SK-N-SH treated with all-trans-retinoic acid at 6 μM for 48 hours (cell line): Measurements from ENCODE around the gene KLHDC8A.
A peak's percentile ranks its signal among the peaks of the same experiment; 100 is the strongest.

Experiments
- ATAC-seq: fragments of 200-7000 bp; cut with Tn5 transposase; 3 replicates; pipeline ENCODE4 v1.9.1; 2020; ENCODE audit warnings: mild to moderate bottlenecking, moderate library complexity
- BACH2 ChIP-seq: fragments of 250-450 bp; sonication (Bioruptor Pico); IDR thresholded peaks from 2 replicates; pipeline ENCODE4 v1.9.0; 2021; ENCODE audit warnings: mild to moderate bottlenecking, borderline replicate concordance
- CREB5 ChIP-seq: fragments of 250-450 bp; sonication (Bioruptor Pico); IDR thresholded peaks from 2 replicates; pipeline ENCODE4 v1.5.1; 2020; ENCODE audit warnings: low read depth, mild to moderate bottlenecking, moderate library complexity
- CSDC2 ChIP-seq: fragments of 250-450 bp; sonication (Bioruptor Pico); IDR thresholded peaks from 2 replicates; pipeline ENCODE4 v1.5.0; 2020; ENCODE audit warnings: mild to moderate bottlenecking, moderate library complexity
- CSRNP3 ChIP-seq: fragments of 250-450 bp; sonication (Bioruptor Pico); IDR thresholded peaks from 2 replicates; pipeline ENCODE4 v1.5.1; 2021; ENCODE audit warnings: mild to moderate bottlenecking, moderate library complexity
- ESRRG ChIP-seq: fragments of 250-450 bp; sonication (Bioruptor Pico); IDR thresholded peaks from 2 replicates; pipeline ENCODE4 v1.6.1; 2021; ENCODE audit warnings: mild to moderate bottlenecking
- GLIS3 ChIP-seq: fragments of 250-450 bp; sonication (Bioruptor Pico); IDR thresholded peaks from 2 replicates; pipeline ENCODE4 v1.5.0; 2020; ENCODE audit warnings: mild to moderate bottlenecking, moderate library complexity
- ISL1 ChIP-seq: fragments of 250-450 bp; sonication (Bioruptor Pico); IDR thresholded peaks from 2 replicates; pipeline ENCODE4 v2.1.2; 2022; ENCODE audit warnings: mild to moderate bottlenecking, moderate library complexity
- OSR1 ChIP-seq: fragments of 250-450 bp; sonication (Bioruptor Pico); IDR thresholded peaks from 2 replicates; pipeline ENCODE4 v1.8.0; 2022; ENCODE audit warnings: moderate library complexity, mild to moderate bottlenecking, inconsistent platforms
- POU6F1 ChIP-seq: fragments of 250-450 bp; sonication (Bioruptor Pico); IDR thresholded peaks from 2 replicates; pipeline ENCODE4 v1.8.0; 2021; ENCODE audit warnings: low read depth, mild to moderate bottlenecking, moderate library complexity, borderline replicate concordance
- RARB ChIP-seq: fragments of 250-450 bp; sonication (Bioruptor Pico); IDR thresholded peaks from 2 replicates; pipeline ENCODE4 v1.8.0; 2021; ENCODE audit warnings: mild to moderate bottlenecking, moderate library complexity
- SNAI2 ChIP-seq: fragments of 250-450 bp; sonication (Bioruptor Pico); IDR thresholded peaks from 2 replicates; pipeline ENCODE4 v1.5.0; 2020; ENCODE audit warnings: mild to moderate bottlenecking, moderate library complexity
- TCF4 ChIP-seq: fragments of 250-450 bp; sonication (Bioruptor Pico); IDR thresholded peaks from 2 replicates; pipeline ENCODE4 v1.8.0; 2021; ENCODE audit warnings: mild to moderate bottlenecking, moderate library complexity, borderline replicate concordance
- TOX ChIP-seq: fragments of 250-450 bp; sonication (Bioruptor Pico); IDR thresholded peaks from 2 replicates; pipeline ENCODE4 v1.8.0; 2021; ENCODE audit warnings: mild to moderate bottlenecking, moderate library complexity, borderline replicate concordance
- ZC3H10 ChIP-seq: fragments of 250-450 bp; sonication (Bioruptor Pico); IDR thresholded peaks from 2 replicates; pipeline ENCODE4 v1.5.1; 2021; ENCODE audit warnings: mild to moderate bottlenecking, moderate library complexity
- ZFP3 ChIP-seq: fragments of 250-450 bp; sonication (Bioruptor Pico); IDR thresholded peaks from 2 replicates; pipeline ENCODE4 v1.5.0; 2020; ENCODE audit warnings: mild to moderate bottlenecking, moderate library complexity
- ZFP30 ChIP-seq: fragments of 450-650 bp; formaldehyde crosslinking; IDR thresholded peaks from 2 replicates; pipeline ENCODE4 v1.5.0; 2022; ENCODE audit warnings: mild to moderate bottlenecking, moderate library complexity
- ZNF565 ChIP-seq: fragments of 450-650 bp; formaldehyde crosslinking; conservative IDR thresholded peaks from 2 replicates; pipeline ENCODE4 v1.5.0; 2020; ENCODE audit warnings: low read depth, mild to moderate bottlenecking, moderate library complexity
- ZNF70 ChIP-seq: fragments of 450-650 bp; formaldehyde crosslinking; IDR thresholded peaks from 2 replicates; pipeline ENCODE4 v1.5.0; 2020; ENCODE audit warnings: mild to moderate bottlenecking, moderate library complexity
- ZNF8 ChIP-seq: fragments of 450-650 bp; formaldehyde crosslinking; IDR thresholded peaks from 2 replicates; pipeline ENCODE4 v1.5.0; 2020; ENCODE audit warnings: mild to moderate bottlenecking, moderate library complexity
- TF ChIP-seq, protein P1 (sequence below): fragments of 250-450 bp; sonication (Bioruptor Pico); IDR thresholded peaks from 2 replicates; pipeline ENCODE4 v1.5.0; 2020; ENCODE audit warnings: mild to moderate bottlenecking, moderate library complexity
- TF ChIP-seq, protein P2 (sequence below): fragments of 250-450 bp; sonication (Bioruptor Pico); IDR thresholded peaks from 2 replicates; pipeline ENCODE4 v1.8.0; 2020; ENCODE audit warnings: mild to moderate bottlenecking, moderate library complexity, borderline replicate concordance

Gene KLHDC8A

DNA sequence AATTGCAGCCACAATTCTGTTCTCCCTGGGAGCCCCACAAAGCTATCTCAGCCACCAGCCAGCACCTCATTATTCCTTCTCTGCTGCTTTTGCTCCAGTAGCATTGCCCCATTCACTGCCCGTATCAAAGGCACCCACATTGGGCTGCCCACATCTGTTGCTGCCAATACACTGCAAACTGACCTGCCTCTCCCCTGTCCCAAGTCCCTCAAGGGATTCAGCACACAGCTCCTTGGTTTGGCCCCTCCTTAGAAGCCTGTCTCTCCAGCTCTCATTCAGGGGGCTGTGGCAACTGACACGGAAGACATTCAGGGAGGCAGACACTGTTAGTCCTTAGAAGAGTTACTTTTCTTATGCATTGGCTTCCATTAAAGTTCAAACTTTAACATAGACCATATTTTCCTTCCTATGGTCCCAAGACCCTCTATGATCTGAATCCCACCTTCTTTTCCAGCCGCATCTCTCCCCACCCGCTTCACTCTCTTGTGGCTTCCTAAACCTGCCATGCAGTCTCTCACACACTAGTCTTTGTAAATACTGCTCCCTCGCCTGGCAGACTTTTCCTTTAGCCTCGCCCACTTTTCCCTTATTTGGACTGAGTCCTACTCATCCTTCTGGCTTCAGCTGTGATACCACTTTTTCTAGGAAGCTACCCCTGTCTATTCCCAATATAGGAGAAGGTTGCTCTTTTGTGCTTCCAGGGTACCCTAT is 19.3 kb upstream of the KLHDC8A start:
- peak; percentile 83 for ATAC-seq
- TF ChIP-seq ZFP3 (CRISPR knock-in tag) = no peak
- no peak for TF ChIP-seq RARB (CRISPR knock-in tag)
- TF ChIP-seq TOX (CRISPR knock-in tag) = no peak
- no peak for TF ChIP-seq ZNF565
- TF ChIP-seq POU6F1 (CRISPR knock-in tag) = no peak
- TF ChIP-seq ZC3H10 (CRISPR knock-in tag) = no peak
- TF ChIP-seq CSRNP3 (CRISPR knock-in tag) = no peak
- TF ChIP-seq BACH2 (CRISPR knock-in tag) = no peak
- TF ChIP-seq OSR1 (CRISPR knock-in tag) = no peak
- no peak for TF ChIP-seq ZFP30 (CRISPR knock-in tag)
- no peak for TF ChIP-seq ZNF70 (CRISPR knock-in tag)
- no peak for TF ChIP-seq ZNF8 (CRISPR knock-in tag)
- TF ChIP-seq ISL1 (CRISPR knock-in tag) = no peak
- no peak for TF ChIP-seq CSDC2
- TF ChIP-seq SNAI2 (CRISPR knock-in tag) = no peak
- TF ChIP-seq TCF4 = no peak
- TF ChIP-seq CREB5 (CRISPR knock-in tag) = no peak

DNA sequence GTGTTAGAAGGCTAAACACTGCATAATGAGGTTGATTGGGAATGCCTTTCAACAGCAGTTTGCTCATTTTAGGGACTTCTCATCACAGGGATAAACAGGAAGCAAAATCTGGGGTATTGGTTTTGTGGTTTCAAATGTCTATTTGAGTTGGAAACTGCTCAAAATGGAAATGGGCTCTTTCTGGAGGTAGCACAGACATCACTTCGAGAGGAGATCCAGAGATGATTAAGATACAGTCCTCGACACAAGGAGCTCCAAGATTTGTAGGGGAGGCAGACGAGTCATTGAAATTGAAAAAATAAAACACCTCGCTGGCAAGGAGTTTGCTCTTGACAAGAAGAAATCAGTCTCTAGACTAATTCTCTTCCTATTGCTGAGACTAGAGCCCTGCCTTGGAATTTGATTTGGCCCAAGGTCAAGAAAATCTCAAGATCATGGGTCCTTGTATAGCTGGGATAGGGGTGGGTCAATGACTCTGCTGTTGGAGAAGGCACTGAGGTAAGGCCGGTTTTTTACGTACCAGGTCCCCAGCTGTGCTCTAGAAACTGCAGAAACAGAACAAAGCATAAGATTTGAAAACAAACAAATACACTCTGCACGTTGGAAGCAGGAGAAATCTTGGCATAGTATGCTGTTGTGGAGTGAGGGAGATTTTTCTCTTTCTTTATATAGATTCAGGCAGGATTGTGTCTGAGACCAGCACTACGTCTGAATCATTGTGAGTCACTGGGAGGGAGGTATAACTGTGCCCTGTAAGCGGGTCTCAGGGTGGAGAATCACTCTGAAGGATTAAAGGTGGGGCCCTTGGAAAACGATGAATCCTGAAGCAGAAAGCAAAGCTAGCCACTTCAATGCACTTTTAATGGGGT is 17.7 kb upstream of the KLHDC8A start:
- no peak for TF ChIP-seq CREB5 (CRISPR knock-in tag)
- TF ChIP-seq ZNF565 = no peak
- no peak for TF ChIP-seq ZFP3 (CRISPR knock-in tag)
- TF ChIP-seq SNAI2 (CRISPR knock-in tag) = no peak
- TF ChIP-seq TOX (CRISPR knock-in tag) = no peak
- no peak for TF ChIP-seq GLIS3 (CRISPR knock-in tag)
- TF ChIP-seq ZC3H10 (CRISPR knock-in tag) = no peak
- no peak for TF ChIP-seq TCF4
- no peak for TF ChIP-seq RARB (CRISPR knock-in tag)
- TF ChIP-seq ZNF70 (CRISPR knock-in tag) = no peak
- TF ChIP-seq, all 23 proteins: peak for 0
- ATAC-seq = peak; percentile 90

DNA sequence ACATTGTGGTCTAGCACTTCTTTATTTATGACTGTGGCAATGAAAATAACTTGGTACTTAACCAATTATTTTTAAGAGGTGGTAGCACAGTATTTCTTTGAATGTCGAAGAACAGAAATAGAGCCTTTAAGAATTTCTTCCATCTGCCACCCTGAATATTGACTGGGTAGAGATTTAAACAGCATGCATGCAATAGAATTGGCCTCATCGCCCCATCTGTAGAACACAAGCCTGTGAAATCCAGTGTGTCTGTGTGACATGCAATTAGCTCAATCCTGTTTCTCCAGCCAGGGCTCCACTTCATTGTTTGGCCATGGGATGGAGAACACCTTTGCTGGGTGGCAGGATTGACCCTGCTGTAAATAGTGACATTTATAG is 17.1 kb upstream of the KLHDC8A start:
- ATAC-seq = no peak
- no peak for TF ChIP-seq ZC3H10 (CRISPR knock-in tag)
- no peak for TF ChIP-seq CREB5 (CRISPR knock-in tag)
- TF ChIP-seq CSDC2 = no peak
- no peak for TF ChIP-seq ZNF70 (CRISPR knock-in tag)
- no peak for TF ChIP-seq ZFP3 (CRISPR knock-in tag)
- TF ChIP-seq ISL1 (CRISPR knock-in tag) = no peak
- TF ChIP-seq ESRRG (CRISPR knock-in tag) = no peak
- TF ChIP-seq ZFP30 (CRISPR knock-in tag) = no peak
- TF ChIP-seq RARB (CRISPR knock-in tag) = no peak
- TF ChIP-seq, protein P1, sequence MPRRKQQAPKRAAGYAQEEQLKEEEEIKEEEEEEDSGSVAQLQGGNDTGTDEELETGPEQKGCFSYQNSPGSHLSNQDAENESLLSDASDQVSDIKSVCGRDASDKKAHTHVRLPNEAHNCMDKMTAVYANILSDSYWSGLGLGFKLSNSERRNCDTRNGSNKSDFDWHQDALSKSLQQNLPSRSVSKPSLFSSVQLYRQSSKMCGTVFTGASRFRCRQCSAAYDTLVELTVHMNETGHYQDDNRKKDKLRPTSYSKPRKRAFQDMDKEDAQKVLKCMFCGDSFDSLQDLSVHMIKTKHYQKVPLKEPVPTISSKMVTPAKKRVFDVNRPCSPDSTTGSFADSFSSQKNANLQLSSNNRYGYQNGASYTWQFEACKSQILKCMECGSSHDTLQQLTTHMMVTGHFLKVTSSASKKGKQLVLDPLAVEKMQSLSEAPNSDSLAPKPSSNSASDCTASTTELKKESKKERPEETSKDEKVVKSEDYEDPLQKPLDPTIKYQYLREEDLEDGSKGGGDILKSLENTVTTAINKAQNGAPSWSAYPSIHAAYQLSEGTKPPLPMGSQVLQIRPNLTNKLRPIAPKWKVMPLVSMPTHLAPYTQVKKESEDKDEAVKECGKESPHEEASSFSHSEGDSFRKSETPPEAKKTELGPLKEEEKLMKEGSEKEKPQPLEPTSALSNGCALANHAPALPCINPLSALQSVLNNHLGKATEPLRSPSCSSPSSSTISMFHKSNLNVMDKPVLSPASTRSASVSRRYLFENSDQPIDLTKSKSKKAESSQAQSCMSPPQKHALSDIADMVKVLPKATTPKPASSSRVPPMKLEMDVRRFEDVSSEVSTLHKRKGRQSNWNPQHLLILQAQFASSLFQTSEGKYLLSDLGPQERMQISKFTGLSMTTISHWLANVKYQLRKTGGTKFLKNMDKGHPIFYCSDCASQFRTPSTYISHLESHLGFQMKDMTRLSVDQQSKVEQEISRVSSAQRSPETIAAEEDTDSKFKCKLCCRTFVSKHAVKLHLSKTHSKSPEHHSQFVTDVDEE (CRISPR knock-in tag) = no peak
- TF ChIP-seq, protein P2, sequence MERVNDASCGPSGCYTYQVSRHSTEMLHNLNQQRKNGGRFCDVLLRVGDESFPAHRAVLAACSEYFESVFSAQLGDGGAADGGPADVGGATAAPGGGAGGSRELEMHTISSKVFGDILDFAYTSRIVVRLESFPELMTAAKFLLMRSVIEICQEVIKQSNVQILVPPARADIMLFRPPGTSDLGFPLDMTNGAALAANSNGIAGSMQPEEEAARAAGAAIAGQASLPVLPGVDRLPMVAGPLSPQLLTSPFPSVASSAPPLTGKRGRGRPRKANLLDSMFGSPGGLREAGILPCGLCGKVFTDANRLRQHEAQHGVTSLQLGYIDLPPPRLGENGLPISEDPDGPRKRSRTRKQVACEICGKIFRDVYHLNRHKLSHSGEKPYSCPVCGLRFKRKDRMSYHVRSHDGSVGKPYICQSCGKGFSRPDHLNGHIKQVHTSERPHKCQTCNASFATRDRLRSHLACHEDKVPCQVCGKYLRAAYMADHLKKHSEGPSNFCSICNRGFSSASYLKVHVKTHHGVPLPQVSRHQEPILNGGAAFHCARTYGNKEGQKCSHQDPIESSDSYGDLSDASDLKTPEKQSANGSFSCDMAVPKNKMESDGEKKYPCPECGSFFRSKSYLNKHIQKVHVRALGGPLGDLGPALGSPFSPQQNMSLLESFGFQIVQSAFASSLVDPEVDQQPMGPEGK (CRISPR knock-in tag) = no peak
- TF ChIP-seq POU6F1 (CRISPR knock-in tag) = no peak
